NCI-H446 treated with DMSO at 0.1 percent for 48 hours (cell line): ENCODE data around the gene SERTAD1.
"Not testable (repeated sequence)": the region's sequence is repeated elsewhere in the genome, so short reads cannot be mapped to it uniquely, and the experiment has no call there.

ENCODE experiments used
- DNase-seq: peaks from one replicate; lab custom pipeline; 2025; lab: John Stamatoyannopoulos, UW

Gene SERTAD1

DNA sequence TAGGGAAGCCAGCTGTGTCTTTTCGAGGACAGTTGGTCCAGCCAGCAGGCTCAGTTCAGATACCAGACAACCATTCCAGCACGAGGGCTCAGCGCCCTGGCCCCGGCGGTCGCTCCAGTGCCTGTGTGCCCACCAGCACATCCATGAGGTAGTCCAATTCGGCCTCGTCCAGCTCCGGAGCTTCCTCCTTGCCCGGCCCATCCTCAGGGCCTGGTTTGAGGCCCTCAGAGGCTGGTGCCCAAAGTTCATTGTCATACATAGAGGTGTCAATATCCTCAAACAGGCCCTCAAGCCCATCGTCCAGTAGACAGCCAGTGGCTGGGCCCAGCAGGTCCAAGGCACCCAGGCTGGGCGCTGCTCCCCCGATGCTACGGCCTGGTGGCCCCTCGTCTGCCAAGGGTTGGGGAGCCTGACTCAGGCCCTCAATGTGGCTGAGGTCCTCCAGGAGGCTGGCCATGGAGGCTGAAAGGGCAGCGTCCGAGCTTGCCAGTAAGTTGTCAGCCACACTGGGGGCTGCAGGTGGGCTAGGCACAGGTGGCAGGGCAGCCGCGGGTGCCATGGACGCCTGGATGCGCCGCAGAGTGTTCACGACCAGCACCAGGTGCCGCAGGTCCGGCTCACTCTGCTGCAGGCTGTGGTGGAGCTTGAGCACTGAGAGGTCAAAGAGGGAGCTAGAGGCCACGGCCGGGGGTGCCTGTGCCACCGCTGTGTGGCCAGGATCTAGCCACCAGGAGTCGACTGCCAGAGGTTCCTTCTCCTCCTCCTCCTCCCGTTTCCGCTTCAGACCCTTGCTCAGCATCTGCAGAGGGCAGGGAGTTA lies 2.8 kb downstream of the SERTAD1 start:
- no peak for DNase-seq

DNA sequence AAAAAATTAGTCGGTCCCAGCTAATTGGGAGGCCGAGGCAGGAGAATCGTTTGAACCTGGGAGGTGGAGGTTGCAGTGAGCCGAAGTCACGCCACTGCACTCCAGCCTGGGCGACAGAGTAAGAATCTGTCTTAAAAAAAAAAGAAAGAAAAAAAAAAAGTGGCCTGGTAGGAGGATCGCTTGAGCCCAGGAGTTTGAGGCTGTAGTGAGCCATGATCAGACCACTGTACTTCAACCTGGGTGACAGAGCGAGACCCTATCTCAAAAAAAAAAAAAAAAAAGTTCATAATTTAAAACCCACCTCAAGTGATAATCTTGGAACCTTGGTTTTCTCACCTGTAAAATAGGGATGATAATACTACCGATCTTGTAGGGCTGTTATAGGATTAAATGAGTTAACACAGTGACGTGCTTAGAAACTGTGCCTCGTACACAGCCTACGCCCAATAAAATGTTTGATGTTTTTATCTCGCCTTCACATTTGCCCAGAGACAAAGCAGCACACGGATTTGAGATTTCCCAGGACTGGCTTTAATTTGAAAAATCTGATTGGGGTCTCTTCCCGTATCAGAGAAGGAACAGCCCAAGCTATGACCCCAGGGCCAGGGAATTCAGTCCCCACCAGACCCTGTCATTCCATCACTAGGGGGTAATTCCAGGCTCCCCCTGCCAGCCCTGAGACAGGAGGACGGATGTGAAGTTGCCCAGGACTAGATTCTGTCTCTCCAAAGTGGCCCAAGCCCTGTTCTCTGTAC lies 3.6 kb downstream of the SERTAD1 start:
- DNase-seq: no peak

DNA sequence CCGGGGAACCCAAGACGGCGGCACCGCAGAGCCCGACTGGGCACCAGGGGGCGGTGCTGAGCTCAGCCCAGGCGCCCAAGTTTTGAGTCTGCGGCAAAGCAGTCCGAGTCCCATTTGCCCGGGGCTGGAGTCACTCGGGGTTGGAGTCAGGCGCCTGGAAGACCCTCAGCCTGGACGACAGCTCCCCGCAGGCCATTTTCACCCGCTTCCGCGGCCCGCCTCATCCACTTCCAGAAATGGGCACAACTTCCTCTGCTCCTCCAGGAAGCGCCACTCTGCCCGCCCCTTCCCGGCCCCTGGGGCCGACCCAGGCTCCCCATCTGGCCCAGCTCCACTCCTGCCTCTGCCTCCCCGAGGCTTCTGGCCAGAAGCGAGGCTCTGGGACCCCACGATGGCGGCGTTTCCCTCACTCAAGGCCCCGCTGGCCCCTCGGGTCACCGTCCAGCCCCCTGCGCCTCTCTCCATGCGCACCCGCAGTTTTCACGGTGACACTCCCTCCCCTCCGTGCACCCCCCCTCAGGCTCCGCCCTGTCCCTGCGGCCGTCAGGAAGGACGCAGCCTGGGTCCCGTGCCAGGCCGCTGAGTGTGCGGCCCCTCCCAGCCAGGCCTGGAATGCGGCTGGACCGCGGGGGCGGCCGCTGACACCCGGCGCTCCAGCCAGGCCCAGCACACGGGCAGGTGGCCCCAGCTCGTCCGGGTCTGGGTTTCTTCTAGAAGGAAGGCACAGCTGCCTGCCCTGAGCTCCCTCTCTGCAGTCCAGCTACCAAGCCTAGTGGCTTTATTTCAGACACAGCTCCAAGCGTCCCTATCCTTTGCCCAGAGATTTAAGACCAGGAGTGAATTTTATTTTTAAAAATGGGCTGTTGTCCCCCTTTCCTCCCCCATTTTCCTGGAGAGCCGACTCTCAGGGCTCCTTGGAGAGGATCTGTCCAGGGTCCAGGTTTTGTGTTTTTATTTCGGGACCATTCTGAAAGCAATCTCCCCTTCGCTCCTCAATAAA lies 4.7 kb downstream of the SERTAD1 start:
- peak; percentile 66 for DNase-seq

DNA sequence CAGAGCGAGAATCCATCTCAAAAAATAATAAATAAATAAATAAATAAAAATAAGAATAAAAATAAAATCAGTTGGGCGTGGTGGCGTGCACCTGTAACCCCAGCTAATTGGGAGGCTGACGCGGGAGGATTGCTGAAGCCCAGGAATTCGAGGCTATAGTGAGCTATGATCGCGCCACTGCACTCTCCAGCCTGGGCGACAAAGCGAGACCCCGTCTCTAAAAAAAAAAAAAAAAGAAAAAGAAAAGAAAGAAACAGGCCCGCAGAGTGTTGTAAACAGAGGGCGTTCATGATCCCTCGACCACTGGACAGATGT lies 5.4 kb downstream of the SERTAD1 start:
- DNase-seq: no peak

DNA sequence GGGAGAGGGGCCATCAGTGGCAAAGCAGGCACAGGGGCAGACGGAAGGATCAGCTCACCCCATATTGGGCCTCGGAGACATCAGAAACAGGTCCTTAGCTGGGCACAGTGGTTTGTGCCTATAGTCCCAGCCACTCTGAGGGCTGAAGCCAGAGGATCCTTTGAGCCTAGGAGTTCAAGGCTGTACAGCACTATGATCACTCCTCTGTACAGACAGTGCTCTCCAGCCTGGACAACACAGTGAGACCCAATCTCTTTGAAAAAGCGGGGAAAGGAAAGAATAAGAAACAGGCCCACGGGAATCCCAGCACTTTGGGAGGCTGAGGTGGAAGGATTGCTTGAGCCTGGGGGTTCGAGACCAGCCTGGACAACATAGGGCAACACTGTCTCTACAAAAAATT lies 6.0 kb downstream of the SERTAD1 start:
- no peak for DNase-seq

DNA sequence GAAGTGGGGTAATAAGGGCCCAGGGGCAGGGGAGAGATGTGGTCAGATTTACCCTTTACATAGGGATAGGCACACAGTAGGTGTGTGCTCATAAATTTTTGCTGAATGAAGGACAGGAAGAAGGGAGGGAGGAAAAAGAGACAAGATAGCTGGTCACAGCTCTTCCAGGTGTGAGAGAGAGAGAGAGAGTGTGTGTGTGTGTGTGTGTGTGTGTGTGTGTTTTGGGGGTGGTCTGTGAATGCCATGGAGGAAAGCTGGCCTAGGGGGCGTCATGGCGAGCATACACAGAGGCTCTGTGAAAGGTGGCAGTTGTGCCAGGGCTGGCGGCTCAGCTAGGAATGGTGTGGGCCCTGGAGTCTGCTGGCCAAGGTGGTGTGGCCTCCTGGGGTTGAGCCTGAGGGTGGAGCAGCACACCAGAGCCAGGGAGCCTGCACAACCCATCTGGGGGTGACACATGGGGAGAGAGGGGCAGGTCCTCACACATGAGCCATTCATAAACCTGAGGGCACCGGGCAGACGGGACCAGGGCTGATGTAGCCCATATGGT lies 6.7 kb downstream of the SERTAD1 start:
- DNase-seq: no peak

DNA sequence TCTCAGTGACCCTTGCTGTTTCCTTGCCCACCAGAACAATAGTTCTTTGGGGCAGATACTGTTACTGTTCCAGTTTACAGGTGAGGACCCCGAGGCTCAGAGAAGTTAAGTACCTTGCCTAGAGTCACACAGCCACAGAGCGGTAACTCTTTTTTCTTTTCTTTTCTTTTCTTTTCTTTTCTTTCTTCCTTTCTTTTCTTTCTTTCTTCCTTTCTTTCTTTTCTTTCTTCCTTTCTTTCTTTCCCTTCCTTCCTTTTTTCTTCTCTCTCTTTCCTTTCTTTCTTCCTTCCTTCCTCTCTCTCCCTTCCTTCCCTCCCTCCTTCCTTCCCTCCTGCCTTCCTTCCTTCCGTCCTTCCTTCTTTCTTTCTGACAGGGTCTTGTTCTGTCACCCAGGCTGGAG lies 7.8 kb downstream of the SERTAD1 start:
- no peak for DNase-seq

DNA sequence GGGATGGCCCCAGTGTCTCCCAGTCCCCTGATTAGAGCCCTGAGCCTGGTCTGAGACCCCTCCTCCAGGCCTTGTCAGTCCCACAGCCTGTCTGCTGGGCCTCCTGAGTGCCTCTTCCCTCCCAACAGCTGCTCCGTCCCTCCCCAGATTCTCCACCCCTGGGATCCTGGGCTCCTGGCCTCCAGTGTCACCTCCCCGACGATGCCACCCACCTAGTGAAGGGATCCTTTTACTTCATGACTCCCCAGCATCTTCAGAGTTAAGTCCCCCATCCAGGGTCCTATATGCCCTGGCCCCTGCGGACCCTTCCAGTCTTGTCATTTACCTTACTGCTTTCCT lies 8.2 kb downstream of the SERTAD1 start:
- DNase-seq: no peak

DNA sequence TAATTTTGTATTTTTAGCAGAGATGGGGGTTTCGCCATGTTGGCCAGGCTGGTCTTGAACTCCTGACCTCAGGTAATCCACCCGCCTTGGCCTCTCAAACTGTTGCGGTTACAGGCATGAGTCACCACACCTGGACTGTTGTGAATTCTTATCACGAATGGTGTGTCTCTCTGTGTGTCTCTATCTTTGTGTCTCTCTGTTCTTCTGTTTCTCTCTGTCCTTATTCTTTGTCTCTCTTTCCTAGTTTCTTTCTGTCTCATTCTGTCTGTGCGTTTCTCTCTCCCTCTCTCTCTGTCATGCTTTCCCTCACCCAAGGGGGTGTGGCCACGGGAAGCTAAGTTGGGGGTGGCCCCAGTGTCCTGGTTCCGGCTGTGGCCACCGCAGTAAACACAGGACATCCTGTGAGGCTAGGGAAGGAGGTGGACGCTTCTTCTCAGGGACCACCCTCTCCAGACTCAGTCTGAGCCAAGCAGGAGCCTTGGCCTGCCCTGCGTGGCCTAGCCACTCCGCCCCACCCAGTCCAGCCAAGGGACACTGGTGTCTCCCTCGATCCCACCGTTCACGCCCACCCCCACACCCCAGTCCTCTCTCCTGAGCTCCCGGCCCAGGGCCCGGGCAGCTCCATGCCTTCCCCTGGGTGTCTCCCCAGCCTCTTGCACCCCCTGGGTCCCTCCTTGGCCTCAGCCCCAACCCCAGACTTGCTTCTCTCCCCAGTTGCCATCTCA lies 8.7 kb downstream of the SERTAD1 start:
- DNase-seq: no peak

DNA sequence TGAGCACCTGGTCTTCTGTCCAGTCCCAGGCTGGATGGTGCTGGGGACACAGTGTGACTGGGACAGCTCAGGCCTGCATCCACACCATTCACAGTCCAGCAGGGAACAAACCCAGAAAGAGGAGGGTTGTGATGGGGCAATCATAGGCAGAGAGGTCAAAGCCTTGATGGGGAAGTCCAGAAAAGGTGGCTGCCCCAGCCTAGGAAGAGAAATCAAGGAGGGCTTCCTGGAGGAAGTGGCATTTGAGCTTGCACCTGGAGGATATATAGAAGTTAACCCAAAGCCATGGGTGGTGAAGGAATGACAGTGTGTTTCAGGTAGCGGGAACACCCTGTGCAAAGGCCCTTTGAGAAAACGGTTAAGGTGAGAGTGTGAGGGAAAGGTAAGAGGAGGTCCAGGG lies 10.0 kb downstream of the SERTAD1 start:
- DNase-seq: no peak

DNA sequence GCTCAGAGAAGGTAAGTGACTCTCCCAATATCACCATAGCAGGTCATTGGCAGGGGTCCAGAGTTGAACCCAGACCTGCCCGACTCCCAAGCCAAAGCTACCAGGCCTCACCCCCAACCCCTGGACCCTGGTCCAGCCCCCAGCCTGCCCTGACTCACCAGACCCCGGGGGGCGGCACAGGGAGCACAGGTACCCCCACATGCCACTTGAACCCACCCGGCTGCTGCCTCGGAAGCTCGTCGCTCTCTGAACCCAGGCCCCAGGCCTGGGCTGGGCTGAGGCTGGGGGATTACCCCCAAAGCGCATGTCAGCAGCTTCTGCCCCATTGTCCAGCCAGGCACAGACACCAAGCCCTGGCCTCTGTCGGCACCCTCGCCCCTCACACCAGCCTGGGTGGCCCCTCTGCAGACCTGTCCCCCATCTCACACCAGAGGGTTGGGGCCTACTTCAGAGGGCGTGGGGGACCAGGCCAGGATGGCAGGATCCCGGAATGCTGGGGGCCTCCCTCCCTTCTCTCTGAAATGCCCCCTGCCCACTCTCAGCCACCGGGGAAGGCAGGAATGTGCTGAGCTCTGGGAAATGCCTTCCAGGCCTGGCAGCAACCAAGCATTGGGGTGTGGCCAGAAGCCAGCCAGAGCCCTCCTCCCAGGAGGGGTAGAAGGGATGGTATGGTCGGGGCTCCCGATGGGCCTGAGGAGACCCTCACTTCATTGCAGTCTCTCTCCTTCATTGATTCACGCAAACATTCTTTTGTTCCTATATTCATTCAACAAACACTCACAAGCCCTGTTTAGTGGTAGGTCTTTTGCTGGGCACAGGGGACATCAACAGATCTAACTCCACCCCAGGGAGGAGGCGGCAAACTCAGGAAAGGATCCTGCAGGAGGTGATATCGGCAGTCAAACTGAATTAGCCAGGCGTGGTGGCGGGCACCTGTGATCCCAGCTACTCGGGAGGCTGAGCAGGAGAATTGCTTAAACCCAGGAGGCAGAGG lies 11.0 kb downstream of the SERTAD1 start:
- DNase-seq: no peak

DNA sequence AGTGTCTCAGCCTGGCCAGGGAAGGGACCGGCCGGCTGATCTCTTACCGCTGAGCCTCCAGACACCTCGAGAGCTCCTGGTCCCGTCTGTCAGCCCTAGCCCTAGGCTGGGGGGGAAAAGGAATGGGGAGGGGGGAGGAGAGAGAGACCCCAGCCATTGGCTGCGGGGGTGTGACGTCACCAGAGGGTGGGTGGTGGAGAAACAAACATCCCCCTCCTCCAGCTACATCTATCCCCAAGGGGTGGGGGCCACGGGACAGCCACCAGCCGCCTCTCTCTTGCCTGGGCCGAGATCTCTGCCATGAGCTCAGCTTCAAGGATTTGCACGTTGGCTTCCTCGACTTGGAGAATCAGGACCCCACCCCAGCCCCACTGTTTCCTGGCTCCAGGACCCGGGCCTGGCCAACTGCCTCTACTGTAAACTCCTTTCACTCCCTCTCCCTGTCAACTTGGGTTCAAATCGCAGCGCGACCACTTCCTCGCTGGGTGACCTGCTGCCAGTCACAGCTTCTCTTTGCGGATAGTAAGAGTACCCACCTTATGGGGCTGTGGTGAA lies 12.4 kb downstream of the SERTAD1 start, which contains the start of gene PRX:
Gene PRX, minus strand, starts transcription at position 88 of the 555 bp plus-strand sequence. CDS start 5,446 bp downstream, outside the sequence.
- DNase-seq: no peak

DNA sequence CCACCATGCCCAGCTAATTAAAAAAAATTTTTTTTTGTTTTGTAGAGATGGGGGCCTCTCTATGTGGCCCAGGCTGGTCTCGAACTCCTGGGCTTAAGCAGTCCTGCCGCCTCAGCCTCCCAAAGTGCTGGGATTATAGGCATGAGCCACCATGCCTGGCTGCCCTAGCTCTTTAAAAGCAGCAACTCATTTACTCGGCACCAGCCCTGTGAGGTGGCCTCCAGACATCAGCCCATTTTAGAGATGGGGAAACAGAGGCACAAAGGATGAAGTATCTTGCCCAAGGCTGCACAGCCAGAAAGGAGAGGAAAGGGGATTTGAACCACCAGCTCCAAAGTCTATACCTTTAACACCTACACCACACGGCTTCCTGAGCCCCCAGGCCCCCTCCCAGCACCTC lies 12.9 kb downstream of the SERTAD1 start:
- no peak for DNase-seq

DNA sequence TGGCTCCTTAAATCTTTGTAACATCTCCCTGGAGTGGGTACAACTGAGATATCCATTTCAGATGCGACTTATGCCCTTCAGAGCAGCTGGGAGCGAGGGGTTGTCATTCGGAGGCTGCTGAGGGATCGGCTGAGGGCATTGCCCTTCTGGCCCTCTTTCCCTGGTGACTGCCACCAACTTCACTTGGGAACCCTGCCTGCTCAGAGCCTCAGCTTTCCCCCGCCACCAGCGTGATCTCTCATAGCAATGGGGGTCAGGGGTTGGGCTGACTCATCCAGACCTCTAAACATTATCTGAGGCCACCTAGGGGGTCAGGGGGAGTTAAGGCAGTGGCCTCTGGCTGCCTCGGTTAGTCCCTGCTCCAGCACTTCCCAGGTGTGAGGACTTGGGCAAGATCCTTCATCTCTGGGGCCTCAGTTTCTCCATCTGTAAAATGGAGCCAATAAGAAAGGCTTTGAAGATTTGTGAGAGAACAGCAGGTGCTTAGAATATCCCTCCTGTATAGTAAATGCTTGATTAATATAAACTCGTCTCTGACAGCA lies 13.8 kb downstream of the SERTAD1 start:
- DNase-seq: no peak

DNA sequence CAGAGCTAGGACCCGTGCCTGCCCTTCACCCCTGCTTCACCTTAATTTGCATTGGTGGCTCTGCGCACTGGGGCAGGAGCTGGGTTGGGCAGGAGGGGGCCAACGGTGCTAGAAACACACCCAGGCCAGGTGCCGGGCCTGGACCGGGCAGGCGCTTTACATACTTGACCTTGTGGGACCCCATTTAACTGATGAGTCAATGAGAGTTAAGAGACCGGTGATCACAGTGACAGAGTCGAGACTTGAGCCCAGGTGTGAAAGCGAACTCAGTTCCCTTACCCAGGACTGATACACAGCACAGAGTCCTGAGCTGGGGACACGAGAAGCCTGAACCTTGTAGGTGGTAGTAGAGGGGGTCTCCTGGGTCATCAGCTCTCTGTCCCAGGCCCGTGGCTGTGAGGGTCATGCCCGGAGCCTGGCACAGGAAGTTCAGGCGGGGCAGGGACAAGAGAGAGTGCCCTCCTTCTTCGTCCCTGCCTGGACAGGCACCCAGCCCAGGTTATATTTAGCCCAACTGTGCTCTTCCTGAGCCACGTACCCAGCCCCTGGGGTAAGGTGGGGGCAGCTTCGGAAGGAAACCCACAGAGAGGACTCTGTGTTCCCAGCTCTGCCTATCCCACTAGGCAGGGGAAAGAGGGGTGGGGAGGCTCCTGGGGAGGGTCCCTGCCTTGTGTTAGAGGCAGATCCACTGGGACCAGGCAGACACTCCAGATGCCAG lies 14.5 kb downstream of the SERTAD1 start:
- DNase-seq: no peak

DNA sequence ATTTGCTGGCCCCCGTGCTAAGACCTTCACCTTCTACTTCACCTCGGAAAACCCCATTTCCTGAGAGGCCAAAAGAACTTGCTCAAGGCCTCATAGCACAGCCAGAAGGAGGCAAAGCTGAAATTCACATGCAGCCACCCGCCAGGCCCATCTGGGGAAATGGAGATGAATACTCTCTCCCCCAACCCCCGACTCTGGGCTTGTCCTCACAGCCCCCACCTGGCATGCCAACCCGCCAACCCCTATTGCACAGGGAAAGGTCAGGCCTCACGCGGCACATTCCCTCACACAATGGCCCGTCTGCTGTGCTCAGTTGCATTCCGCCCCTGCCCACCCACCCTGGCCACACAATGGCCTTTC lies 15.8 kb downstream of the SERTAD1 start:
- DNase-seq: no peak

DNA sequence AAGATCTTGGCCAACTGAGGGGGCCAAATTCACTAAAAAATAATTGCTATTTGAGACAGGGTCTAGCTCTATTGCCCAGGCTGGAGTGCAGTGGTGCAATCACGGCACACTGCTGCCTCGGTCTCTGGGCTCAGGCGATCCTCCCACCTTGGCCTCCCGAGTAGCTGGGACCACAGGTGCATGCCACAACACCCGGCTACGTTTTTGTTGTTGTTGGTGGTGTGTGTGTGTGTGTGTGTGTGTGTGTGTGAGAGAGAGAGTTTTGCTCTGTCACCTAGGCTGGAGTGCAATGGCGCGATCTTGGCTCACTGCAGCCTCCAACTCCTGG lies 17.2 kb downstream of the SERTAD1 start:
- not testable (repeated sequence) for DNase-seq

DNA sequence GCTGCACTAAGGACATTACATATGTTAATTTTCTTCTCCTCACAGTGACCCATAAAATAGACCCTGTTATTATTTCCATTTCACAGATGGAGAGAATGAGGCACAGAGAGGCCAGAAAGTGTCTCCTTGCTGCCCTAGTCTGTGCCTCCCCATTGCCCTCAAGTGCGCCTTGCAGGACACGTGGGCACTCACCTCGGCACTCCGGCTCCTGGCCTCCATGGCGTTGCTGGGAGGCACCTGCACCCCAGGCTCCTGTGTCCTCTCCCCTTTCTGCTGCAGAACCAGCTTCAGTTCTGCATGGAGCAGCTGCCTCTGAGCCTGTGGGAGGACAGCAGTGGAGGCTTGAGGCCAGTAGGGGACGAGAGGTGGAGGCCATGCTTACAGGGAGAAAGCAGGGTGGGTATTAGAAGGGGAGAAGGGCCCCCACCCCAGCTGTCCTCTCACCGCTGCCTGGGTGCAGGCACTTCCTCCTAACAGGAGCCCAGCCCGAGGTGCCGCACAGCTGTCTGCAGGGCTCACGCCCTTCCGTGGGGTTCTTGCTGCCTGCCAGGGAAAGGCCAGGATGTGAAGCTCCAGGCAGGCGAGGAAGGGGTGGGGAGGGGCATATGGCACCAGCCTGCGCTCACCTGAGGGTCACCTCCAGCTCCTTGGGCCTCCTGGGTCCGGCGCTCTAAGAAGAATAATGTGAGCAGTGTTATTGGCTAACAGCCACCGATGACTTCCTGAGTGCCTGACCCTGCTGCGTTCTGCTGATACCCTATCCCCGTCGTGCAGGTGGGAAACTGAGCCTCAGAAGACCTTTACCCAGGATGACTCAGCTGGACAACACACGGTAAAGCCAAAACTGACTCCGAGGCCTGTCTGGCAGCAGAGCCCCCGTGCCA lies 17.8 kb downstream of the SERTAD1 start:
- DNase-seq: no peak
